ENCODE results near the gene SPRING1.
A peak's percentile ranks its signal among the peaks of the same experiment; 100 is the strongest.

The SPRING1 gene

DNA sequence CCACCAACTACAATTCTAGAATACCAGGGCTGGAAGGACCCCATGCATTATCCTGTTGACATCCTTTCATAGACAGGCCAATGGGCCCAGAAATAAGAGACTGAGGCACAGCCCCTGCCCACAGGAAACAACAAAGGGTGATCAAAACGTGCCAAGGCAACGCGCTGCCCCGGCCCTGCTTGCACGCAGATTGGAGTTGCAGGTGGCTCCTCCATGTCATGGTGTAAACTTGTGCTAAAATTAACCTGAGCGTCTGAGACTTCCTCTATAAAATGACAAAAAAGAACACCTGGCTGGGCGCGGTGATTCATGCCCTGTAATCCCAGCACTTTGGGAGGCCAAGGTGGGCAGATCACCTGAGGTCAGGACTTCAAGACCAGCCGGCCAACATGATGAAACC lies 30.1 kb downstream of the SPRING1 start:
- DNase-seq = no peak

DNA sequence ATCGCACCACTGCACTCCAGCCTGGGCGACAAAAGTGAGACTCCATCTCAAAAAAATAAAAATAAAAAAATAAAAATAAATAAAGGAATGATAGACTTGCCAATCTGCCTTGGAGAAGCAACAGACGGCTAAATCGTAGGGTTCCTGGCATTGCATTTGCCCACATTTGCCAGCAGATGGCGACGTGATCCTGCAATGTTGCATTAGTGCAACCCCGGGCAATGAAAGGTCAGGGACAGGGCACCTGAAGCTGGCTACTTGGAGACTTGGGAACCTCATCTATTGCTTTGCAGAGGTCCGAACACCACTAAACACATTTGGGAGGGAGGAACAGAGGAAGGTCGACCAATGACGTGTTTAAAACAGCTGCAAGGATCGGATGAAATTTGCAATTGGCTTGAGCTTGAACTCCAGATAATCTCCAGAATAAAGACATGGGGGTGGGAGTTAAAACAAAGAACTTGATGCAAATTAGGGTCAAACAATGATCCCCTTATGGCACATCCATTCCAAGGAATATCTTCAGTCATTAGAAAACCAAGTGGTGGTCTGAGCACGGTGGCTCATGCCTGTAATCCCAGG lies 34.6 kb downstream of the SPRING1 start:
- peak; percentile 74 for DNase-seq

DNA sequence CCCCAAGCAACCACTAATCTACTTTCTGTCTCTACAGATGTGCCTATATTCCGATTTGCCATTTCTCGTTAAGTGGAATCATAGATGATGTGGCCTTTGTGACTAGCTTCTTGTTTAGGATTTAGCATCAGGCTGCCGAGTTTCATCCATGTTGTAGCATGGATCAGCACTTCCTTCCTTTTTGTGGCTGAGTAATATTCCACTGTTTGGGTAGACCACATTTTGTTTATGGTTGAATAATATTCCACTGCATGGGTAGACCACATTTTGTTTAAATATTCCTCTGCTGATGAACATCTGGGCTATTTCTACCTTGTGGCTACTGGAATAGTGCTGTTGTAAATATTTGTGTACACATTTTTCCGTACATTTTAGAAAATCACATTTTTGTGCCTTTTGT lies 36.4 kb downstream of the SPRING1 start:
- no peak for DNase-seq

DNA sequence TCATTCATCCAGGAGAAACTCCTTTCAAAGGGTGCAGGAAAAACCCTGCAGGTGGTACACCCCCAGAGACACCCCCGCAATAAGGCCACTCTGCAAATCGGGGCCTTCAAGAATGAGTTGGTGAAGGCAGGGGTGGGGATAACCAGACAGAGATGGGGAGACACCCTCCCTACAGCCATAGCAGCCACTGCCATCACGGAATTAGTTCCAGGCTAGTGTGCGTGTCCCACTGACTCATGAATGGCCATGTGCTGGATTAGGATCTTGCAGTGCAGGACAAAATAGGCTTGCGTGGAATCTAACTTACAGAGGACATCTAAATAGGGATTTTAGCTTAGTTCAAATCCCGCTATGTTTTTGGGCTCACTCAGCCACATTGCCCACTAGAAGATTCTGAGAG lies 37.8 kb downstream of the SPRING1 start:
- no peak for DNase-seq

DNA sequence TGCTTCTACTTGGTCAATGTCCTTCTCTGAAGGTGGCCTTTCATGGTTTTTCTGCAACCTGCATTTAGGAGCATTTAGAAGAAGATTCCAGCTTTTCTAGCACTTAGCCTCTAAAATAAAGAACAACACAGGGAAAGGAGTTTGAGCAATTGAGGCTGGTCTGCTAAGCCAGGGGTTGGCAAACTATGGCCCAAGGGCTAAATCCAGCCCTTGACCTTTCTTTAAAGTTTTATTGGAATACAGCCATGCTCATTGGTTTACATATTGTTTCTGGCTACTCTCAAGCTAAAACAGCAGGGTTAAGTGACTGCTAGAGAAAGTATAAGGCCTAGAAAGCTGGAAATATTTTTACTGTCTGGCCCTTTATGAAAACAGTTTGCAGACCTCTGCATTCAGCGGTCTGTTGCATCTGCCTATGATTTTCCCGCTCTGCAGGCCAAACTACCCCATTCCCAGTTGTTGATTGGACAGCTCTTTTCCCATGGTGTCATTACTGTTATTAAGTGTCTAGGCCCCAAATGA lies 39.3 kb downstream of the SPRING1 start:
- no peak for DNase-seq

GRCh38 chr12:116698116-116698515 lies 39.8 kb downstream of the SPRING1 start:
- no peak for DNase-seq

- DNase-seq = no peak
These were observed 40.2 kb downstream of the SPRING1 start for GRCh38 chr12:116697716-116698115.

- DNase-seq = peak; percentile 14
These were observed 40.6 kb downstream of the SPRING1 start for GRCh38 chr12:116697305-116697704.

- no peak for DNase-seq
These were observed 42.5 kb downstream of the SPRING1 start for GRCh38 chr12:116695464-116695725.

DNA sequence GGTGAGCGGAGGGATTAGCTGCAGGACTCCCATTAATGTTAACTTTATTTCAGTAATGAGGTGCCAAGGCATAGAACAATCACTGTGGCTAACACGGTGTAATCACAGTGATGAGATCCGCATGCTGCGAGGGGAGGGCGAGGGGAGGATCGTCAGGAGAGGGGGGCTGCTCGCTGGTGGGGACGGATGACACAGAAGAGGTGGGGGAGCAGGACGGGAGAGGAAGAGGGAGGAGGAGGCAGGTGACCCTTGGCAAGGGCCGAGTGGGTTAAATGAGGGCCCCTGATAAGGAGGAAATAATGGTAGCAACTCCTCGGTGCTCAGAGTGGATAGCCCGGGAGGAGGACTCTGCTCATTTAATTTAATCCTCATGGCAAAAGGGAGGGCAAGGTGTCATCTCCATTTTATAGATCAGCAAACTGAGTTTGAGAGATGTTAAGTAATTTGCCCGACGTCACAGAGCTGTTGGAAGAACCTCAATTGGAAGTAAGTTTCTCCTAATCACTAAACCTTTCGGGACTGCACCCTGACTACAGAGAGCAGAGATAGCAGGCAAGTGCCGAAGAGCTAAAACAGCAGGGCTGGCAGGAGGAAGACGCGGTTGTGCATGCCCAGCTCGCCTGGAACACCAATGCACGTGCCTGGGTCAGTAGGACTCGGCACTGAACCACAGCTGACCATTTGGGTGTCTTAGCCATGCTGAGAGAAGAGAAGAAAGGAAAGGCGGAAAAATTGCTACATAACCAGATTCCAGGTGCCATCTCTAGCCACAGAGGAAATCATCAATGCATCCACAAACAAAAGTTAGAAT lies 43.0 kb downstream of the SPRING1 start:
- no peak for DNase-seq

DNA sequence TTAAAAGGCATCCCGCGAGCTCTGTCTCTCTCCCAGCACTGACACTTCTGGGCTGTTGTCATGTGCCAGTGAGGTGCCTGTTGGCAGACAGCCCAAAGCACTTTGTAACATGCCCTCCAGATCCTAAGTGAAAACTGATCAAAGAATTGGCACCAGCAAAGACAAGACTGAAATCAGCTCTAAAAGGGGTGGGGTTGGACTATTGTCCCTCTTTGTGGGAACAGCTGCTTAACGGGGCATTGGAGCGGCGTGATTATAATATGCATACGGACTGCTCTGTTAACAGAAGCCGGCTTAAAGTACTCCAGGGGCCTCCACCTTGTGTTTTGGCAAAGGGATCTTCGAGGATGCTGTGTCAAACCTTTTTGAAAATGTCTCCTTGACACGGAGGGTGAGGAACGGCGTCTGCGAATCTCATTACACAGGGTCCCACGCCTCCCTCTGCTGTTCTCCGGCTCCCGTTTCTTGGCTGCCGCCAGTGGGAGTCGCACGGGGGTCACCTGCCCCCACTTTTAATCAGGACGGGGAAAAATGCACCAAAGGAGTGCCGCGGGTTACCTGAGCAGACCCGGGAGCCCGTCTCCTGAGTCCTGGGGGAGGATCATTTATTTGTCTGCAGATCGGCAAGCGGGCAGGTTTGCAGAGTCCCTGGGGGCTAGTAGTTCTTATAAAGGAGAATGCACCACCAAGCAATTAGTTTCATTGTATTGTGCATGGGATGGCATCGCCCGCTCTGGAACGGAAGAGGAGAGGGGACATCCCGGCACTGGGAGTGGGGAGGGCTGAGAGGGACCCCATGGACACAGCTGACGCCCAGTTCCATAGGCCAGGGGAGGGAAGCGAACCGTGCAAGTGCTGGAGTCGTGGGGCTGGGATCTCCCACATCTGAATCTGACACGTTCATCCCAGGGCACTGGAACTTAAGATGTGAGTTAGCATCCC lies 44.3 kb downstream of the SPRING1 start:
- DNase-seq = no peak

- DNase-seq = no peak
These were observed 45.3 kb downstream of the SPRING1 start for GRCh38 chr12:116692605-116693004.

DNA sequence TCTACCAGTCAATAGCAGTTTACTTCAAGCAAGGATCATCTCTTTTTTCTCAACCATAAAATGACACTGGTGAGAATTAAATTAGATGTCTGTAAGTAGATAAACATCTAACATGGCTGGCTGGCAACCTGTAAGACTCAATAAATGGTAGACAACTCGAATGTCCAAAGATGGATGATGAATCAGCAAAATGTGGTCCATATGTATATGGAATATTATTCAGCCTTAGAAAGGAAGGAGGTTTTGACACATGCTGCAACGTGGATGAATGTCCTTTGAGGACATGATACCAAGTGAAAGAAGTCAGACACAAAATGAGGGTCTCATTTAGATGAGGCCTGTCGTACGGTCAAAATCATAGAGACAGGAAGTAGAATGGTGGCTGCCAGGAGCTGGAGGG lies 46.2 kb downstream of the SPRING1 start:
- DNase-seq = no peak

GRCh38 chr12:116691205-116691604 lies 46.7 kb downstream of the SPRING1 start:
- no peak for DNase-seq

DNA sequence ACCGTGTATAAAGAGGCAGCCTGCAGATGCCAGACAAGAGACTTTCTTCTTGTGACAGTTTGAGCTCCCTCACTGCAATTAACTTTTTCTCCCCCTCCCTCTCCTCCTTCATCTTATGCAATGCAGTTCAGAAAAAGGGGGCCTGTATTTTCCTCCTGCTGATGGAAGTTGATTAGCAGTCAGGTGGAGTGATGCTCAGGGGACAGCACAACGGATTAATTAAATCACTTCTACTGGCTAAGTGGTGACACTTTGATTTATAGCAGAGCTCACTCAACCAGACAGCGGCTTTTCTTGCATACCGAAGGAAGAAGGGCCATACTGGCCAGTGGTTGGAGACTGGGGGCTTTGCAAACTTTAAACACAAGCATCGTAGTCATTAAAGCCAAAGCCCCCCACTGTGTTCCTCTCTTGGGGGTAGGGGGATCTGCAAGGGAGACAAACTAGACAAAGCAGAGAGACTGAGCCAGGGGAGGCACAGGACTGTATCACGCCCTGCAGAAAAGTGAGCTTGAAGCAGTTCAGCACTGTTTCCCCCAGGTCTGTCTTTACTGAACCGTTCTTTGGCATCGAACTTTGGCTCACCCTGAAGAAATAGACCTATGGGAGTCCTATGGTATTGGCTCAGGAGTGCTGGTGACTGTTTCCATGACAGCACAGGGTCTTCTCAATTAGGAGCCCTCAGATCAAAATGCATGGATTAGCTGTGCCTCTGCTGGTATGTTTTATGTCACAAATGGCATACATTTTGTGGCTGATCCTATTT lies 47.7 kb downstream of the SPRING1 start:
- DNase-seq = no peak

GRCh38 chr12:116689521-116689920 lies 48.3 kb downstream of the SPRING1 start:
- DNase-seq = no peak

Measured in activated CD4-positive, alpha-beta T cell treated with anti-CD3 and anti-CD28 coated beads for 48 hours (primary cell).